GM18520 (cell line): ENCODE data around the gene BTBD9.

Experiments
- ATAC-seq: cut with Tn5 transposase; IDR thresholded peaks from one replicate; pipeline ENCODE4 v1.9.1; 2021; ENCODE audit not compliant: unreplicated experiment

Gene BTBD9

GRCh38 chr6:38400101-38400500, 239.6 kb downstream of the BTBD9 start:
- ATAC-seq: no peak

DNA sequence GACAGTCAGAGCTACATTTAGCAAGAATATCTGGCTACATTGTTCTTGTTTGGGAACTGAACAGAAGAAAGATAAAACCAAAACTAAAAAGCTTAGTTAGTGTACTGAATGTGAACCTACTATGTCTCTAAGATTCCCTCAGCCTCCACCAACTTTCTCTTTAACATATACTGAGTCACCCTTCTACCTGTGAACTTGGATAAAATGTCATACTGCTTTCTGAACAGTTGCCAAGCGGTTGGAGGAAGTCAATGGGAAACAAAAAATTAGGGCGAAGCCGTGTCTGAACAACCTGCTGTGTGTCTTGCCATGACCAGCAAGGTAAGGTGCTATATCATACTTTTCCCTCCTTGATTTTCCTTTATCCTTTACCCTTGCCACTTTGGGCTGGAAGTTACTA, 243.5 kb downstream of the BTBD9 start:
- ATAC-seq: no peak

GRCh38 chr6:38393986-38394385, 245.7 kb downstream of the BTBD9 start:
- ATAC-seq: no peak

DNA sequence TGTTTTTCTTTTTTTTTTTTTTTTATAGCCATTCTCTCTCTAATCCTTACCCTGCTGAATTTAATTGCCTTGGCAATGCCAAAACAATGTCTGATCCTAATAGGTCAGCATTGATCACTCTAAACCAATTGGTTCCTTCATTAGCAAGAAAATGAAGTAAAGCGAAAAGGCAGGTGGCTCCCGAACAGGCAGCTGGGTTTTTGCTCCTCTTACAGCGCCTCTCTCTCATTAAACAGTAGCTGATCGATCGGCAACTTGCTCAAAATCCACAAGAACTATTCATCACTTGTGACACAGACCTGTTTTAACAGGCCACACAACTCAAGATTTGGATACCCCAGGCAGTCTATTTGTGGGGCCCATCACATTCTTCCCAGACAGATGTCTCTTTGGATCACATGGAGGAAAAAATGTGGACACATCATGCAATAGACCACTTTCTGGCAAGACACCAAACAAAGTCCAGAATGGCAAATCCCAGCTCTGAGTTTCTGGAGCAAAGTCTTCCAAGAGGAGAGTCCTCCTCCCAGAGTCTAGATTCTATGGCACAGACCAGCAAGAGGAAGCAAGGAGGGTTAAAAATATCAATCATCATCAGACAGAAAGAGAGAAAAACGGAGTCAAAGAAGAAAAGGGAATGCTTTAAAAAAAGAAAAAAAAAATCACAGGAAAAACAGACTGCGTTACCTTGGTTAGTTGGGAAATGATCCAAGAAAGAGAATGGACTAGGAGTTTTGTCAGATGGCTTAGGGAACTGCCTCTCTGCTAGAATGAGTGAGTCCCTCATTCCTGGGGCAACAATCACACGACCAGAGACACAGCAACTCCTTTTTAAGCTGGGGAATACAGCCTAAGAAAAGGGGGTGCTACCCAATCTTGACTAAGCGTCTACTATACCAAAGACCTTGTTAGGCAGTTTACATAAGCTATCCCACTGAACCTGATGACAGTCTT, 247.8 kb downstream of the BTBD9 start:
- no peak for ATAC-seq

GRCh38 chr6:38391206-38391605, 248.5 kb downstream of the BTBD9 start:
- no peak for ATAC-seq

GRCh38 chr6:38389875-38390274, 249.9 kb downstream of the BTBD9 start:
- no peak for ATAC-seq

DNA sequence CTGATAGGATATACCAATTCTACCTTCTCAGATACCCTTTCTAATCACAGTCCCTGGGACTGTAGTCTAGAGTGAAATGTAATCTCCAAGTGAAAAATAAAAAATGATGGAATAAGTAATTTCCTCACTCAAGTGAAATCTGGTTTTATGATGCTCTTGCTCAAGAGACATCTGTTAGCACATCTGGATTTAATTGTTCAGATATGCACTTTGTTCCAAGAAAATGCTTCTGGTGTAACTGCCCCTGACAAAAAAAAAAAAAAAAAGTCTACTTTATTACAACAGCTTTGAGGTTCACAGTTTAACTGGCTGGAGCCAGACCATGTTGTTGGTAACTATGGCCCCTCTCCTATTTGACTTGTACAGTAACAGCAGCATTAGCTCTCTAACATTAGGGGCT, 251.8 kb downstream of the BTBD9 start:
- no peak for ATAC-seq

DNA sequence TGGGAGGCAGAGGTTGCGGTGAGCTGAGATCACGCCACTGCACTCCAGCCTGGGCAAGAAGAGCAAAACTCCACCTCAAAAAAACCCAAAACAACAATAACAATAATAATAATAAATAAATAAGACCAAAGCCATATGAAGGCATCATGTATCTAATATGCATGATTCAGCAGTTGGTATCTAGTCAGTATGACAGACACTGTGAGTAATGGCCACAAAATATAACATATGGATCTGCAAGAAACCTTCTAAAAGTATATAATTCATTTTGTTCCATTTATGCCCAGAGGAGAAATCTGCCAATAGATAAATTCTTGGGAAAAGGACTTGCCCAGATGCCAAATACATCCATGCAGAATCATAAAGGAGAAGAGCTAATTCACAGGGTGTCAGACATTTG, 252.3 kb downstream of the BTBD9 start:
- no peak for ATAC-seq

DNA sequence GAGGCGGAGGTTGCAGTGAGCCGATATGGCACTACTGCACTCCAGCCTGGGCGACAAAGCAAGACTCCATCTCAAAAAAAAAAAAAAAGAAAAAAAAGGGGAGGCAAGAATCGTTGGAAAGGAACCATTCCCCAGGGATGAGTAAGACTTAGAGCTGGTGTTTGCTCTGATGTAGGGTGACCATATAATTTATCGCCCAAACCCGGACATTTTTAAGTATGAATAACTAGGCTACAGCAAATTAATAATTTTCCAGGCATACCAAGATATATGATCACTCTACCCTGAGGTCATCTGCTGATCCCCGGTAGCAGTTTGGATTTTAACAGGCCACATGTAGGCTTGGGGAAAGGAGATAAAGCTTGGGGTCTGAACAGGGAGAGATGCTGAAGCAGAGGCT, 260.9 kb downstream of the BTBD9 start:
- ATAC-seq: no peak

DNA sequence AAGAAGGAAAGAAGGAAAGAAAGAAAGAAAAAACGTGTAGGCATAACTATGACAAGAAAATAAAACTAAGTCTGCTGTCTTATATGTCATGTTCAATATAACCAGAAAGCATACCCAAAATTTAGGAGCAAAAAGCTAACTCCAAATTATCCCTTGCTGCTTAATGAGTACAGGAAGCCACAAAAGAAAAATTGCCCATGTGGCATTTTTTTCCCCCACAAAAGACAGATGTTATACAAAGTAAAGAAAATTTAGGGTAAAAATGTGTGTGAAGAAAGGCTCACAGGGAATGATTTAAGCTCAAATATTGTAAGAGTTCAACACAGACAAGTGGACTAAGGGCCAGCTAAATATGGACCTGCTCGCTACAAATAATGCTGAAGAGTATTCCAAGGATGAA, 263.8 kb downstream of the BTBD9 start:
- ATAC-seq: no peak

- no peak for ATAC-seq
Observed at GRCh38 chr6:38375341-38375740, 264.4 kb downstream of the BTBD9 start.

GRCh38 chr6:38371881-38372280, 267.8 kb downstream of the BTBD9 start:
- ATAC-seq: no peak

- no peak for ATAC-seq
Observed at GRCh38 chr6:38370653-38371601, 268.8 kb downstream of the BTBD9 start.

GRCh38 chr6:38367231-38367630, 272.5 kb downstream of the BTBD9 start:
- ATAC-seq: no peak

- no peak for ATAC-seq
Observed at GRCh38 chr6:38366234-38366633, 273.5 kb downstream of the BTBD9 start.

DNA sequence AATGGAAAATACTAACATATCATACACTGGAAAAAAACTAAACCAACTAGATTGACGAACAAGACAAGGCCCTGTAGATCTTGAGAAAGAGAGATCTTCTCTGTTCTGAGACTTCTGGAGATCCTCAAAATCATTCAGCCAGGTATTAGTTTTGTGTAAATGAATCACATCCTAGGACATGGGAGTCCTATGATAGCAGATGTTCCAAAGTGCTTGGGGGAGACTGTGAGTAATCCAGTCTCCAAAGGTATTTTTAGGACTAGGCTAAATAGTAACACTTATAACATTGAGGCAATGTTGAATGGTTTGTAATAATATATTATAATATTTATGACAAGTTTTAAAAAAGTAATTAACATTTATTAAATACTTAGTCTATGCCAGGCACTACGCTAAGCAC, 275.0 kb downstream of the BTBD9 start:
- ATAC-seq: no peak

GRCh38 chr6:38364127-38364526, 275.6 kb downstream of the BTBD9 start:
- ATAC-seq: no peak

DNA sequence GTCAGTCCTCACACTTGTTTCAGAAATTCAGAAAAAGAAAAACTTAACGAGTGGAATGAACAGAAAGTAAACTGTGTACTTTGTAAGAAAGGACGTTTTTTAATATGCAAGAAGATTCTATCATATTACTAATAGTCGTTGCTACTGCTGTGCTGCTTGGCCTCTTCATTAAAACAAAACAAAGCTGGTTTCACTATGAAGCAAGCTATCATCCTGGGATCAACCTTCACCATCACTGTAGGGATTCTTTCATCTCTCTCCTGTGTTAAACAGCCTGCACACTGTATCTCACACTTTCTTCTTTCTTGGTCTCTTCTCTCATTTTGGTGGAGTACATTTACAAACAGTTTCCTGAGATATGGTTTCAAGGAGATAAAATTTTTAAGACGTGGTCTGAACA, 284.2 kb downstream of the BTBD9 start:
- no peak for ATAC-seq

DNA sequence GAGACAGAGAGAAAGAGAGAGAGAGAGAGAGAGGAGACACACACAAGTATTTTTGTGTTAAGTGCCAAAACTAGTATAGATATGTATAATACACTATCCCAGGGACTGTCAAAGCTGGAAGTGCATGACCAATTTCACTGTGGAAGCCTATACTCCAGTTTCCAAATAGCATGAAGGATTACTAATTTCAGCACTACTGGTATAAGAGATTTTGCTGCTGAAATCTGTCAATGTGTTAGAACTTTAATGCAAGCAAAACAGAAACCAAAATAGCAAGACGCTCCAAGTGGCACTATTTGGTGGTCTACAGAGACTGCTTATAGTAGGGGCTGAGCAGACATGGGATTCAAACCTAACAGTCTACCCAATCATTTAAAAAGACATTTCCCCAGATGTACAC, 284.8 kb downstream of the BTBD9 start:
- ATAC-seq: no peak

- no peak for ATAC-seq
Observed at GRCh38 chr6:38354037-38354381, 285.7 kb downstream of the BTBD9 start.

- no peak for ATAC-seq
Observed at GRCh38 chr6:38353310-38354036, 286.3 kb downstream of the BTBD9 start.
